ENCODE data around the gene MYO1D.

GRCh38 chr17:32792207-32792606 is 84.7 kb downstream of the MYO1D start:
- TF ChIP-seq CTCF (IDR thresholded peaks at IDR 0.05; ENCODE audit: extremely low read depth in 1 of 2, insufficient read depth in 1 of 2, low read depth in 1 of 2, low read length in 2 of 2) (no peak), POLR2A (IDR thresholded peaks at IDR 0.05; ENCODE audit: low read depth, low read length) (no peak), MYC (IDR thresholded peaks at IDR 0.05; ENCODE audit: low read depth, low read length) (no peak)
